ENCODE data around the gene POTED.
"Not testable (repeated sequence)": the region's sequence is repeated elsewhere in the genome, so short reads cannot be mapped to it uniquely, and the experiment has no call there.

Gene POTED

DNA sequence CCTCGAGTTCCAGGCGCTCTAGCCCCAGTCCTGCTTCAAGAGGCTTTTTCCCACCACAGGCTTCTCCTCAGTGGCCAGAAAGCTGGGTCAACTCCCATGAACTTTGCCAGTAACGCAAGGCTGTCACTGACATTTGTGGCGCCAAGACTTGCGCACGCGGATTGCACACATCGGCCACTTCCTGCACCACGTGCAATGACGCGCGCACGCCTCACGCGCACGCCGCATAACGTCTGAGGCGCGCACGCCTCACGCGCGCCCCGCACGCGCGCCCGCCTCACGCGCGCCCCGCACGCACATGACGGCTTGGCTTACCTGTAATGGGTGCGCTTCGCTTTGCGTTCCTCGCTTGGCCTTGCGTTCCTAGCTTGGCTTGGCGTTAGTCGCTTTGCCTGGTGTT lies at the start of gene POTED:
TSS of gene POTED (plus strand) at position 301 of the 400 bp plus-strand sequence. CDS start 452 bp downstream, outside the sequence.
- DNase-seq (ENCODE audit: low read depth) = not testable (repeated sequence)

DNA sequence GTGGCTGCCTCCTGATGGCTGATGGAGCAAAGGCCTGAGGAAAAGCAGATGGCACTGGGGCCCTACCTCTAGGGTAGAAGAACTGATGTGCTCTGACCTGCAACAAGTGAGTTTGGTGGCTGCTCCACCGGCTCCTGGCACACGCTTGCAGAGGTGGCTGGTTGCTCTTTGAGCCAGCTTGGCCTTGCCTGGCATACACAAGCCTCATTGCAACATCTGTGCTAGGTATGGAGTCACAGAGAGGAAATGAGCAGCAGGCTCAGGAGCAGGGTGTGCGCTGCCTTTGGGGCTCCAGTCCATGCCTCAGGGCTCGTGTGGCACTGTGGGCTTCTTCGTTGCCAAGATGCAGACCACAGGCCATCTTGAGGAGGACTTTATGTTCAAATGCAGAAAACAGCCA lies 40.5 kb downstream of the POTED start:
- not testable (repeated sequence) for DNase-seq (ENCODE audit: low read depth)

DNA sequence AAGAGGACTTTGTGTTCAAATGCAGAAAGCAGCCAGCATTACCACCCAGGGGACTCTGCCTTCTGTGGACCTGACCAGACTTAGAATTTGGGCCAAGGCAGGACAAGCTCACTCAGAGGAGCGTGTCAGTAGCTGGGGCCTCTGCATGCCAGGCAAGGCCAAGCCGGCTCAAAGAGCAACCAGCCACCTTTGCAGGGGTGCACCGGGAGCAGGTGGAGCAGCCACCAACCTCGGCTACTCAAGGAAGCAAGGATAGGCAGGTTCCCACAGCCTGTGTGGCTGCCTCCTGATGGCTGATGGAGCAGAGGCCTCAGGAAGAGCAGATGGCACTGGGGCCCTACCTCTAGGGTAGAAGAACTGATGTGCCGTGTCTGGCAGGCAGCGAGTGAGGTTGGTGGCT lies 42.2 kb downstream of the POTED start:
- not testable (repeated sequence) for DNase-seq (ENCODE audit: low read depth)

Data from T-helper 22 cell (primary cell).